Spleen (tissue), 7 donors: ENCODE data around the gene LOXL4.

Source experiments
- CTCF ChIP-seq, 11 experiments: fragments of 200-600 bp in 7 of 11; fragments of 450-650 bp in 4 of 11; sonication (generic) in 4 of 11; IDR thresholded peaks in 8 of 11; conservative IDR thresholded peaks in 3 of 11; 1 replicate in 7 of 11; 2 replicates in 4 of 11; pipeline versions ENCODE4 v1.4.0 to v1.8.0; 2016 to 2021; ENCODE audit warnings: antibody characterized with exemption in 11 of 11, inconsistent platforms in 4 of 11, mild to moderate bottlenecking in 1 of 11
- POLR2A ChIP-seq, 3 donors: fragments of 450-650 bp; IDR thresholded peaks; one replicate each; pipeline ENCODE4 v1.5.1; 2017; ENCODE audit warnings: antibody characterized with exemption in 3 of 3, mild to moderate bottlenecking in 1 of 3
- POLR2AphosphoS5 ChIP-seq, 3 donors: sonication (generic); formaldehyde crosslinking; IDR thresholded peaks; one replicate each; pipeline ENCODE4 v1.5.1; 2017; ENCODE audit warnings: antibody characterized with exemption in 3 of 3
- donor health status: DM: no; HTN: no; CAD: no; lungs with moderate emphysema.
- donor health status: DM: no; HTN: no; CAD: no.
- donor health status: DM: no; HTN: no; CAD: no.

- TF ChIP-seq CTCF (IDR thresholded peaks at IDR 0.05 in 8 of 11, conservative IDR thresholded peaks at IDR 0.05 in 3 of 11) (no peak), POLR2A (IDR thresholded peaks at IDR 0.05) (no peak), POLR2AphosphoS5 (IDR thresholded peaks at IDR 0.05) (no peak)
Observed at GRCh38 chr10:98295907-98296306, 27.9 kb upstream of the LOXL4 start.
